Coronary artery (tissue), 2 donors: ENCODE measurements around the gene TP53BP2.

Source experiments
- DNase-seq: peaks from one replicate; pipeline ENCODE4 v3.0.0-alpha.2; 2017; ENCODE audit warnings: low spot score
- H3K27ac ChIP-seq, 2 donors: fragments of 200-600 bp; sonication (generic); one replicate each; pipeline ENCODE4 v1.5.1; 2016 to 2019
- H3K4me3 ChIP-seq: fragments of 200-600 bp; sonication (generic); 2 replicates; pipeline ENCODE4 v1.5.1; 2016; ENCODE audit warnings: mild to moderate bottlenecking, moderate library complexity
- TF ChIP-seq, protein P1 (sequence below): fragments of 200-600 bp; sonication (generic); IDR thresholded peaks from one replicate; pipeline ENCODE4 v1.5.1; 2019; ENCODE audit warnings: antibody characterized with exemption

The TP53BP2 gene

GRCh38 chr1:223864084-223864483 is 18.3 kb upstream of the TP53BP2 start:
- TF ChIP-seq, protein P1, sequence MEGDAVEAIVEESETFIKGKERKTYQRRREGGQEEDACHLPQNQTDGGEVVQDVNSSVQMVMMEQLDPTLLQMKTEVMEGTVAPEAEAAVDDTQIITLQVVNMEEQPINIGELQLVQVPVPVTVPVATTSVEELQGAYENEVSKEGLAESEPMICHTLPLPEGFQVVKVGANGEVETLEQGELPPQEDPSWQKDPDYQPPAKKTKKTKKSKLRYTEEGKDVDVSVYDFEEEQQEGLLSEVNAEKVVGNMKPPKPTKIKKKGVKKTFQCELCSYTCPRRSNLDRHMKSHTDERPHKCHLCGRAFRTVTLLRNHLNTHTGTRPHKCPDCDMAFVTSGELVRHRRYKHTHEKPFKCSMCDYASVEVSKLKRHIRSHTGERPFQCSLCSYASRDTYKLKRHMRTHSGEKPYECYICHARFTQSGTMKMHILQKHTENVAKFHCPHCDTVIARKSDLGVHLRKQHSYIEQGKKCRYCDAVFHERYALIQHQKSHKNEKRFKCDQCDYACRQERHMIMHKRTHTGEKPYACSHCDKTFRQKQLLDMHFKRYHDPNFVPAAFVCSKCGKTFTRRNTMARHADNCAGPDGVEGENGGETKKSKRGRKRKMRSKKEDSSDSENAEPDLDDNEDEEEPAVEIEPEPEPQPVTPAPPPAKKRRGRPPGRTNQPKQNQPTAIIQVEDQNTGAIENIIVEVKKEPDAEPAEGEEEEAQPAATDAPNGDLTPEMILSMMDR: no peak
- Histone ChIP-seq H3K27ac (no peak overlapping the region), H3K4me3 (no peak overlapping the region)
- DNase-seq: no peak

DNA sequence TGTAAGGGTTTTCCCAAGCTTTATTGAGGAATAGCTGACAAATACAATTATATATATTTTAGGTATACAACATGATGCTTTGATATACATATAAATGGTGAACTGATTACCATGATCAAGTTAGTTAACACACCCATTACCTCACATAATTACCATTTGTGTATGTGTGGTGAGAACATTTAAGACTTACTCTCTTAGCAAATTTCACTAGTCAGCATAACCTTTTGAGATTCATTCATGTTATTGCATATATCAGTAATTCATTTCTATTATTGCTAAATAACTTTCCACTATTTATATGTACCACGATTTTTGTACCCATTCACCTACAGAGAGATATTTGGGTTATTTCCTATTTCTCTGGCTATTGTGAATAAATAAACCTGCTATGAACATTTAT is 16.2 kb upstream of the TP53BP2 start:
- Histone ChIP-seq H3K27ac (no peak overlapping the region), H3K4me3 (no peak overlapping the region)
- no peak for DNase-seq
- TF ChIP-seq, protein P1: no peak

- Histone ChIP-seq H3K27ac (no peak overlapping the region), H3K4me3 (no peak overlapping the region)
- no peak for DNase-seq
- TF ChIP-seq, protein P1: no peak
These were observed 14.4 kb upstream of the TP53BP2 start for GRCh38 chr1:223860051-223860622.

DNA sequence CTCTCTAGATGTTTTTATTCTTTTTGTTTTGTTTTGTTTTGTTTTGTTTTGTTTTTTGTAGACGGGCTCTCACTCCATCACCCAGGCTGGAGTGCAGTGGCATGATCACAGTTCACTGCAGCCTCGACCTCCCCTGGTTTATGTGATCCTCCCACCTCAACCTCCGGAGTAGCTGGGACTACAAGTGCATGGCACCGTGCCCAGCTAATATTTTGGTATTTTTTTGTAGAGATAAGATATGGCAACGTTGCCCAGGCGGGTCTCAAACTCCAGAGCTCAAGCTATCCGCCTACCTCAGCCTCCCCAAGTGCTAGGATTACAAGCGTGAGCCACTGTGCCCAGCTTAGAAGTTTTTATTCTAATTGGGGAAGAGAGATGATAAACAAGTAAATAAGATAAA is 13.3 kb upstream of the TP53BP2 start:
- Histone ChIP-seq H3K4me3 (no peak overlapping the region), H3K27ac (no peak overlapping the region)
- TF ChIP-seq, protein P1: no peak
- no peak for DNase-seq

- Histone ChIP-seq H3K27ac (no peak overlapping the region), H3K4me3 (no peak overlapping the region)
- TF ChIP-seq, protein P1: no peak
- no peak for DNase-seq
These were observed 10.6 kb upstream of the TP53BP2 start for GRCh38 chr1:223856386-223856785.

GRCh38 chr1:223853748-223854147 is 8.0 kb upstream of the TP53BP2 start:
- DNase-seq: no peak
- Histone ChIP-seq H3K27ac (no peak overlapping the region), H3K4me3 (no peak overlapping the region)
- TF ChIP-seq, protein P1: no peak

DNA sequence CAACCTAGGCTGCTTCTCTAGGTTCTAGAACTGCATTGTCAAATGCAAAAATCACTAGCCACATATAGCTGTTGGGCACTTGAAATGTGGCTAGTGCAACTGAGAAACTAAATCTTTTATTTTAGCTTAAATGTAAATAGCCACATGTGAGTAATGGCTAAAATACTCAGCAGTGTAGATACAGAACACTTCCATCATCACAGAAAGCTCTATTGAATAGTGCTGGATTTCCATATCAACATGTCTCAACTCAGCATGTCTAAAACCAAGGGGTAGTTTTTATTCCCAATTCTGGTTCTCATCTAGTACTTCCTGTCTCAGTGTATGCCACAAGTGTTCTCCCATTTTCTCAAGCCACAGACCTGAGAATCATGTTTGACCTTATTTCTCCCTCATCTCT is 7.5 kb upstream of the TP53BP2 start:
- no peak for DNase-seq
- no peak overlapping the region for H3K27ac ChIP-seq
- TF ChIP-seq, protein P1: no peak
- no peak overlapping the region for H3K4me3 ChIP-seq
